GM12878 (cell line): ENCODE data around the gene HTRA2. TPM values are rescaled to one million over a fixed set of nuclear protein-coding genes. Genes with fewer than 3 reads are reported as not detected.
"Not testable (repeated sequence)": the region's sequence is repeated elsewhere in the genome, so short reads cannot be mapped to it uniquely, and the experiment has no call there.

Experiments used
- ATAC-seq: fragments of 200-7000 bp; cut with Tn5 transposase; 3 replicates; pipeline ENCODE4 v1.9.1; 2020; ENCODE audit warnings: mild to moderate bottlenecking, moderate library complexity
- BruUV-seq: library from RNA; stranded (reverse); fragments of 400-500 nt; replicated peaks from 2 replicates; lab custom pipeline; 2021; lab: Mats Ljungman, UMichigan
- CTCF ChIA-PET: fragments of 300-600 bp; sonication (Branson Sonifier 250); formaldehyde crosslinking; extraction: SDS; loops from one replicate; lab custom pipeline; 2021; ENCODE audit warnings: inconsistent platforms; lab: Yijun Ruan, JAX
- POLR2A ChIA-PET: fragments of 350-600 bp; formaldehyde crosslinking; extraction: SDS; loops from one replicate; lab custom pipeline; 2021; ENCODE audit warnings: inconsistent platforms; lab: Charles Lee
- RAD21 ChIA-PET: fragments of 300-600 bp; sonication (Branson Sonifier 250); formaldehyde crosslinking; loops from one replicate; lab custom pipeline; 2023; ENCODE audit warnings: antibody characterized with exemption; ENCODE audit not compliant: unreplicated experiment; lab: Charles Lee
- SMC1A ChIA-PET: fragments of 300-600 bp; sonication (Branson Sonifier 250); formaldehyde crosslinking; loops from one replicate; lab custom pipeline; 2023; ENCODE audit not compliant: unreplicated experiment, uncharacterized antibody; lab: Charles Lee
- DNase-seq: peaks from one replicate; pipeline ENCODE4 v3.0.0-alpha.2; 2011; ENCODE audit warnings: low read depth, low spot score
- FAIRE-seq: peaks from 3 replicates; lab custom pipeline; 2011; peaks lifted over from hg19 to GRCh38; lab: Jason Lieb, UNC
- H2AFZ ChIP-seq: 2 replicates; pipeline ENCODE4 v1.6.0; 2011; ENCODE audit warnings: low read depth, low read length, control low read depth; ENCODE audit not compliant: control insufficient read depth
- H3K27ac ChIP-seq: 2 replicates; pipeline ENCODE4 v1.5.1; 2011; ENCODE audit warnings: control low read depth; ENCODE audit not compliant: control insufficient read depth, insufficient read depth
- H3K27me3 ChIP-seq, 2 experiments: replicated peaks in 1 of 2; 2 replicates each; pipeline versions ENCODE4 v1.6.0 to v1.6.1; 2011; ENCODE audit warnings: low read length in 1 of 2; ENCODE audit not compliant: control insufficient read depth in 2 of 2, insufficient read depth in 2 of 2
- H3K36me3 ChIP-seq, 2 experiments: 2 replicates each; pipeline ENCODE4 v1.5.1; 2011; ENCODE audit warnings: low read length in 1 of 2; ENCODE audit not compliant: control insufficient read depth in 2 of 2, insufficient read depth in 2 of 2
- H3K4me1 ChIP-seq: 2 replicates; pipeline ENCODE4 v1.6.1; 2011; ENCODE audit warnings: mild to moderate bottlenecking, low read length, moderate library complexity, mixed read lengths; ENCODE audit not compliant: control insufficient read depth, insufficient read depth
- H3K4me2 ChIP-seq: 2 replicates; pipeline ENCODE4 v1.6.0; 2011; ENCODE audit warnings: control low read depth; ENCODE audit not compliant: control insufficient read depth, insufficient read depth
- H3K4me3 ChIP-seq: fragments of 200-600 bp; sonication (generic); 2 replicates; pipeline ENCODE4 v1.5.1; 2016
- H3K79me2 ChIP-seq: 2 replicates; pipeline ENCODE4 v1.6.0; 2011; ENCODE audit warnings: low read length; ENCODE audit not compliant: control insufficient read depth, insufficient read depth
- H3K9ac ChIP-seq: 2 replicates; pipeline ENCODE4 v1.8.0; 2011; ENCODE audit warnings: low read length, control low read depth, mixed read lengths; ENCODE audit not compliant: control insufficient read depth, insufficient read depth
- H3K9me3 ChIP-seq: replicated peaks from 3 replicates; pipeline ENCODE4 v1.5.1; 2011; ENCODE audit warnings: mild to moderate bottlenecking, low read length; ENCODE audit not compliant: control insufficient read depth, insufficient read depth
- H4K20me1 ChIP-seq: 2 replicates; pipeline ENCODE4 v1.6.0; 2011; ENCODE audit not compliant: control insufficient read depth, insufficient read depth
- POLR2A ChIP-seq: IDR thresholded peaks from 2 replicates; pipeline ENCODE4 v1.6.1; 2011; ENCODE audit warnings: low read depth, mild to moderate bottlenecking, low read length
- RFX5 ChIP-seq: IDR thresholded peaks from 2 replicates; pipeline ENCODE4 v1.6.1; 2011; ENCODE audit warnings: low read depth, low read length, improper control_type of control experiment
- TCF7 ChIP-seq: IDR thresholded peaks from 2 replicates; pipeline ENCODE4 v1.6.1; 2014; ENCODE audit warnings: antibody characterized with exemption, borderline replicate concordance
- WGBS: methylation state at CpG from one replicate; pipeline ENCODE4 v1.1.6; 2016; ENCODE audit warnings: low lambda C conversion rate; ENCODE audit not compliant: insufficient replicate concordance, insufficient coverage; ENCODE audit errors: missing lambda C conversion rate; 5-methylcytosine and 5-hydroxymethylcytosine counted together
- in situ Hi-C: fragments of 300-500 bp; cut with MboI; formaldehyde crosslinking; loops from 9 replicates; pipeline ENCODE4 v1.14.3; 2018; ENCODE audit warnings: mixed read lengths
- intact Hi-C: fragments of 100-400 bp; cut with micrococcal nuclease; formaldehyde crosslinking; loops from one replicate; pipeline ENCODE4 v1.14.2; 2022; ENCODE audit not compliant: unreplicated experiment
- polyA plus RNA-seq, 11 experiments: library from polyadenylated mRNA; depleted of rRNA in 4 of 11; unstranded in 6 of 11; stranded (reverse) in 5 of 11; fragments of >200 nt; fragmentation: Nextera tagmentation in 4 of 11; fragmentation: Illumina TruSeq in 1 of 11; extraction: Ambion mirVana in 4 of 11; extraction: Trizol in 1 of 11; gene quantifications; 1 replicate in 1 of 11; 2 replicates in 10 of 11; pipeline versions ENCODE4 v1.2.1 to v1.2.3, GENCODE V29; 2011 to 2016; ENCODE audit warnings: inconsistent platforms in 2 of 11, missing spikeins in 2 of 11, low read depth in 1 of 11
- total RNA-seq, 4 experiments: library from RNA; depleted of rRNA in 3 of 4; stranded (reverse); fragments of >200 nt in 3 of 4; fragmentation: Illumina TruSeq in 1 of 4; extraction: Trizol in 1 of 4; gene quantifications; 2 replicates each; pipeline versions ENCODE4 v1.2.1 to v1.2.3, GENCODE V29; 2013 to 2021

The HTRA2 gene
- total and polyA plus RNA-seq, 10 of the 15 experiments (the other 5 are each of a cell fraction or from before 2014, with no cell fraction given) = 42.3 to 73.9 (median 54.6) TPM

GRCh38 chr2:74560591-74560990 is 30.9 kb downstream of the HTRA2 start:
- FAIRE-seq = no peak
- Histone ChIP-seq H3K27ac (no peak overlapping the region), H3K4me2 (no peak overlapping the region), H2AFZ (no peak overlapping the region), H4K20me1 (no peaks in the 10 kb centered on the region), H3K4me1 (peaks cover 14% of the 10 kb centered on the region)
- WGBS = 85% methylated on average over 6 of the region's 6 CpGs
- RAD21 ChIA-PET = no interaction called here
- POLR2A ChIA-PET = interaction anchor here (17.8 kb wide), 1 partner anchor 15 kb away, joined by 441 read pairs; no protein-coding TSS in a partner anchor
- no peak for TF ChIP-seq RFX5
- TF ChIP-seq POLR2A = peak; percentile 32; the same call in 1 of the 2 replicates
- no peak for TF ChIP-seq TCF7
- TF ChIP-seq, all 136 proteins: peak for 1
- no peaks in the 10 kb centered on the region for H3K27me3 ChIP-seq
- DNase-seq (no peak), ATAC-seq (no peak)
- H3K36me3 ChIP-seq = peaks cover 1 to 11% of the 10 kb centered on the region in 2 experiments; a peak in 2 of 4 replicates
- CTCF ChIA-PET = no interaction called here
- SMC1A ChIA-PET = interaction anchor here (1.9 kb wide), 1 partner anchor 10 kb away, joined by 7 read pairs; no protein-coding TSS in a partner anchor
- in situ Hi-C loops = no loop called here
- no TSS peak for BruUV-seq
- H3K79me2 ChIP-seq = peaks cover 16% of the 10 kb centered on the region
- no peak overlapping the region for H3K9ac ChIP-seq
- intact Hi-C loops = no loop called here
- H3K4me3 ChIP-seq = no peak overlapping the region
- H3K9me3 ChIP-seq = no peaks in the 10 kb centered on the region

GRCh38 chr2:74561022-74561421 is 31.3 kb downstream of the HTRA2 start:
- H4K20me1 ChIP-seq, H3K4me2 ChIP-seq, H3K27ac ChIP-seq, H3K4me3 ChIP-seq, ATAC-seq, DNase-seq, in situ Hi-C loops, FAIRE-seq, intact Hi-C loops, BruUV-seq, SMC1A ChIA-PET, RAD21 ChIA-PET, H3K27me3 ChIP-seq, H3K9ac ChIP-seq, H2AFZ ChIP-seq, CTCF ChIA-PET, H3K9me3 ChIP-seq: not testable (repeated sequence)
- POLR2A ChIA-PET = interaction anchor here (17.8 kb wide), 1 partner anchor 15 kb away, joined by 441 read pairs; no protein-coding TSS in a partner anchor
- Histone ChIP-seq H3K36me3 (peaks cover 1 to 11% of the 10 kb centered on the region in 2 experiments; a peak in 2 of 4 replicates), H3K79me2 (peaks cover 11% of the 10 kb centered on the region), H3K4me1 (peaks cover 13% of the 10 kb centered on the region)
- WGBS = 100% methylated on average over 1 of the region's 1 CpG
